ENCODE measurements around the gene ADAMTS4. TPM values are rescaled to one million over a fixed set of nuclear protein-coding genes. Genes with fewer than 3 reads are reported as not detected.

The ADAMTS4 gene
- polyA plus RNA-seq, 1 experiment, result 1.3 TPM

DNA sequence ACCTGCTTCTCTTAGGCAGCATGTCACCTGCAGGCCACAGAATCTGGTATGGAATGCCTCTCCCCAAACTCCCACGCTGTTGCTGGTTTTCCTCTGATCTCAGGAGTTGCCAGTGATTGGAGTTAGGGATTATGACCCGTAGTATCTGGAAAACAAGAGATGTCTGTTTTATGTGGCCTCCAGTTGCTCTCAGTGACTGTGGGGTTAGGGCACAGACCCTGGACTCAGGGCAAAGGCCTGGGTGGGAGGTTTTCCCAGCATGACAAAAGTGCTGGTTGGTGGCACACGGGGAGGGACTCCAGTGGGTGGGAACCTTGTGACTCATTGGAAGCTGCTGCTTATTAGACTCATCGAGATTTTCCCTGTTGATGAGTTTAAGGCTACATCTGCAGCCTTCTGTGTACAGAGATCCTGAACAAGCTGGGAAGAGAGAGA lies 39.2 kb upstream of the ADAMTS4 start, which contains the start of gene NR1I3:
TSS of gene NR1I3 (minus strand) at position 165 of the 435 bp plus-strand sequence. CDS start 1,638 bp downstream, outside the sequence.
- Histone ChIP-seq H3K36me3 (ENCODE audit: control insufficient read depth, insufficient read depth, low read length) (no peaks in the 10 kb centered on the region), H3K4me3 (ENCODE audit: low read depth, low read length) (no peak within 1 kb of the TSS), H3K27me3 (ENCODE audit: control insufficient read depth, insufficient read depth, low read length) (no peaks in the 10 kb centered on the region; the same call in 1 of the 2 replicates)
- POLR2A ChIA-PET, result no interaction called here
- TF ChIP-seq, protein P1, sequence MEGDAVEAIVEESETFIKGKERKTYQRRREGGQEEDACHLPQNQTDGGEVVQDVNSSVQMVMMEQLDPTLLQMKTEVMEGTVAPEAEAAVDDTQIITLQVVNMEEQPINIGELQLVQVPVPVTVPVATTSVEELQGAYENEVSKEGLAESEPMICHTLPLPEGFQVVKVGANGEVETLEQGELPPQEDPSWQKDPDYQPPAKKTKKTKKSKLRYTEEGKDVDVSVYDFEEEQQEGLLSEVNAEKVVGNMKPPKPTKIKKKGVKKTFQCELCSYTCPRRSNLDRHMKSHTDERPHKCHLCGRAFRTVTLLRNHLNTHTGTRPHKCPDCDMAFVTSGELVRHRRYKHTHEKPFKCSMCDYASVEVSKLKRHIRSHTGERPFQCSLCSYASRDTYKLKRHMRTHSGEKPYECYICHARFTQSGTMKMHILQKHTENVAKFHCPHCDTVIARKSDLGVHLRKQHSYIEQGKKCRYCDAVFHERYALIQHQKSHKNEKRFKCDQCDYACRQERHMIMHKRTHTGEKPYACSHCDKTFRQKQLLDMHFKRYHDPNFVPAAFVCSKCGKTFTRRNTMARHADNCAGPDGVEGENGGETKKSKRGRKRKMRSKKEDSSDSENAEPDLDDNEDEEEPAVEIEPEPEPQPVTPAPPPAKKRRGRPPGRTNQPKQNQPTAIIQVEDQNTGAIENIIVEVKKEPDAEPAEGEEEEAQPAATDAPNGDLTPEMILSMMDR (IDR thresholded peaks at IDR 0.05; ENCODE audit: insufficient read depth, low read depth, low read length), result no peak
- CTCF ChIA-PET, result interaction anchor here (1.7 to 3.1 kb wide), 4 partner anchors 8 to 54 kb away, joined by 5 to 16 read pairs (median 9); partner anchors contain the start of gene TOMM40L
- no peak for DNase-seq (ENCODE audit: low read depth)

DNA sequence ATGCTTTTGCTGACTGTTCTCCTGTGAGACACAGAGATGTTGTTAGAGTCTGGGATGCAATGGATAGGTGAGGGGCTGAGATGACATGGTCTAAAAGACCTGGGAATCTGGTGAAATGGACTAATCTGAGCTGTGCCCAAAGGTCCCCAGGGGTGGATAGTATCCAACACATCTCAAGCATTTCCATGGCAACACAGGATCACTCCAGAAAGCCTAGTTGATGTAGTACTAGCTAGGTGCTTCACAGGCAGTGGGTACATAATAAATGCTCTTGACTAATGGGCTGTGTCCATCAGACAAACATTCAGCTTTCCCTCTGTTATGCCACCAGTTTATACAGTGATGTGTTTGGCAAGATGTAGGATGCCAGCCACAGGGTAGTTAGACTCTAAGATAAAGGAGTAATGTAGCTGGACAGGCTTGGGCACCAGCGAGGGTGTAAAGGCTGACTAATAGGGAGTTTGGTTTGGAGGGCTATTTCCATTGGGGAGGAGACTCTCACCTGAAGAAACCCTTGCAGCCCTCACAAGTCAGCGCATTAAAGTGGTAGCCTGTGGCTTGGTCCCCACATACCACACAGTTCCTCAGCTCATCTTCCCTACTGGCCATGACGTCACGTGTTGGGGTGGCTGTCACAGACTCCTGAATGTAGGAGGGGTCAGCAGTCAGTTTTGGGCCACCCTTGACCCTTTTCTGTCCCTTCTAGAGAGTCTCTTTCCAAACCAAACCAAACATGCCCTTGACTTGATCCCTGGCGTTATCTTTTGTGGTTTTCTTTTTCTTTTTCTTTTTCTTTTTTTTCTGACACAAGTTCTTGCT lies 37.3 kb upstream of the ADAMTS4 start:
- Histone ChIP-seq H3K4me3 (ENCODE audit: low read depth, low read length) (no peak overlapping the region), H3K27me3 (ENCODE audit: control insufficient read depth, insufficient read depth, low read length) (no peaks in the 10 kb centered on the region), H3K36me3 (ENCODE audit: control insufficient read depth, insufficient read depth, low read length) (no peaks in the 10 kb centered on the region)
- DNase-seq (ENCODE audit: low read depth), result no peak
- TF ChIP-seq, protein P1 (IDR thresholded peaks at IDR 0.05; ENCODE audit: insufficient read depth, low read depth, low read length), result no peak
- ChIA-PET POLR2A (no interaction called here), CTCF (interaction anchor here (0.6 to 2.9 kb wide), 3 partner anchors 8 to 40 kb away, joined by 3 to 12 read pairs (median 3); no protein-coding TSS in a partner anchor)

DNA sequence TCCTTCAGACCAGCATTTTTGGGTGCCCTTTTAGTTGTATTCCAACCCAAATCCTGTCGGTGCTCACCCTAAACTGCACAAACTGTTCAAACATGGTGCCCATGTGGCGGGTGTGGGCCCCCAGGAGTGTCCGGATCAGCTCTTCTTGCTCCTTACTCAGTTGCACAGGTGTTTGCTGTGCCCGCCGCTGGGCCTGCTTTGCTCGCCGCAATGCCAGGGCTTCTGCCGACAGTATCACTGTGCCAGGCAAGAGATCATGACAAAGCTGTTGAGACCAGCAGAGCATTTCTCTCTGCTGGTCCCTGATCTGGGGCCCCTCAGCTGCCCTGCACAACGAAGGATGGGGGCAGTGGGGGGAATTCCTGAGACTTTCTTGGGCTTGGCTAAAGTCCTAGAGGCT lies 34.2 kb upstream of the ADAMTS4 start:
- CTCF ChIA-PET, result interaction anchor here (1.3 to 8.5 kb wide), 2 partner anchors 10 to 59 kb away, joined by 3 to 106 read pairs; no protein-coding TSS in a partner anchor
- Histone ChIP-seq H3K27me3 (ENCODE audit: control insufficient read depth, insufficient read depth, low read length) (no peaks in the 10 kb centered on the region), H3K36me3 (ENCODE audit: control insufficient read depth, insufficient read depth, low read length) (peaks cover 6% of the 10 kb centered on the region), H3K4me3 (ENCODE audit: low read depth, low read length) (no peak overlapping the region)
- no peak for DNase-seq (ENCODE audit: low read depth)
- POLR2A ChIA-PET, result interaction anchor here (0.6 kb wide), 1 partner anchor 8 kb away, joined by 3 read pairs; no protein-coding TSS in a partner anchor
- TF ChIP-seq, protein P1 (IDR thresholded peaks at IDR 0.05; ENCODE audit: insufficient read depth, low read depth, low read length), result no peak

DNA sequence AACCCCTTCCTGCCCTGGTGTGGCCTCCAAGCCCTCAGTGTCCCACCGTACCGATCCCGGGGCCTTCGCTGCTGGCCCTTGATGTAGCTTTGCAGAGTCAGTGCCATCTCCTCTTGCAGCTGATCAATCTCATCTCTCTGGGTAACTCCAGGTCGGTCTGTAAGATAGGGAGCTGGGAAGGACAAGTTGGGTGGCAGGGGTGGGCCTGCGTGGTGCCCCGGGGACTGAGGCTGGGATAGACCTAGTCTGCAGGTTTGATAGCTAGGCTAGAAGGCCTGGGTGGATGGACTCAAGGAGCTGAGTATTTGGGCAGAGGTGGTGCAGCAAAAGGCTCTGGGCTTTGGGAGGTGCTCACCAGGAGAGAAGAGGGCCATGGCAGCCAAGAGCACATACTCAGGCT lies 31.9 kb upstream of the ADAMTS4 start:
- H3K36me3 ChIP-seq (ENCODE audit: control insufficient read depth, insufficient read depth, low read length), result peaks cover 6% of the 10 kb centered on the region
- DNase-seq (ENCODE audit: low read depth), result no peak
- TF ChIP-seq, protein P1 (IDR thresholded peaks at IDR 0.05; ENCODE audit: insufficient read depth, low read depth, low read length), result no peak
- no peak overlapping the region for H3K4me3 ChIP-seq (ENCODE audit: low read depth, low read length)
- ChIA-PET CTCF (interaction anchor here (0.7 to 10.0 kb wide), 8 partner anchors 18 to 151 kb away, joined by 3 to 159 read pairs (median 10); partner anchors contain the start of genes NDUFS2 and UFC1), POLR2A (no interaction called here)
- H3K27me3 ChIP-seq (ENCODE audit: control insufficient read depth, insufficient read depth, low read length), result no peaks in the 10 kb centered on the region

DNA sequence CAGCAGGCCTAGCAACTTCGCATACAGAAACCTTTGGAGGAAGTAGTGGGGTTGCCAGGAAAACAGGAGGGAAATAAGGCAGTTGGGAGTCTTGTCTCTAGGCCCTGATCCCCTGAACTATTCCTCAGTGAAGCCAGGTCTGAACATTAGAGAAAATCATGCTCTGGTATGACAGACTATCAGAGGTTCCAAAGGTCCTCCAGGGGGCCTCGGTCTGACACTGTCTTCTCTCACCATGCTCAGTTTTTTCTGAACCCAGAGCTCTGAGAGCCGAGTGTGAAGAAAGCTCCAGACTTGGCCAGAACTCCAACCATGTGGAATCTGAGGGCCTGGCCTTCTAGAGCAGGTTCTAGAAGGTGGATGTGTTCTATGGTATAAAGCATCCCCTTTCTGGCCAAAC lies 31.0 kb upstream of the ADAMTS4 start:
- DNase-seq (ENCODE audit: low read depth), result no peak
- TF ChIP-seq, protein P1 (IDR thresholded peaks at IDR 0.05; ENCODE audit: insufficient read depth, low read depth, low read length), result no peak
- Histone ChIP-seq H3K36me3 (ENCODE audit: control insufficient read depth, insufficient read depth, low read length) (peaks cover 6% of the 10 kb centered on the region), H3K4me3 (ENCODE audit: low read depth, low read length) (no peak overlapping the region), H3K27me3 (ENCODE audit: control insufficient read depth, insufficient read depth, low read length) (no peaks in the 10 kb centered on the region)
- CTCF ChIA-PET, result interaction anchor here (0.9 to 10.0 kb wide), 13 partner anchors 9 to 151 kb away, joined by 3 to 159 read pairs (median 6); partner anchors contain the start of genes FCER1G, NDUFS2 and NR1I3
- POLR2A ChIA-PET, result no interaction called here

Measured in BJ (cell line).